ENCODE data around the gene FBP1. TPM values are rescaled to one million over a fixed set of nuclear protein-coding genes. Genes with fewer than 3 reads are reported as not detected.

FBP1 gene
- total RNA-seq, 2 experiments from 2014 or later, result 0.62 to 0.68 TPM

DNA sequence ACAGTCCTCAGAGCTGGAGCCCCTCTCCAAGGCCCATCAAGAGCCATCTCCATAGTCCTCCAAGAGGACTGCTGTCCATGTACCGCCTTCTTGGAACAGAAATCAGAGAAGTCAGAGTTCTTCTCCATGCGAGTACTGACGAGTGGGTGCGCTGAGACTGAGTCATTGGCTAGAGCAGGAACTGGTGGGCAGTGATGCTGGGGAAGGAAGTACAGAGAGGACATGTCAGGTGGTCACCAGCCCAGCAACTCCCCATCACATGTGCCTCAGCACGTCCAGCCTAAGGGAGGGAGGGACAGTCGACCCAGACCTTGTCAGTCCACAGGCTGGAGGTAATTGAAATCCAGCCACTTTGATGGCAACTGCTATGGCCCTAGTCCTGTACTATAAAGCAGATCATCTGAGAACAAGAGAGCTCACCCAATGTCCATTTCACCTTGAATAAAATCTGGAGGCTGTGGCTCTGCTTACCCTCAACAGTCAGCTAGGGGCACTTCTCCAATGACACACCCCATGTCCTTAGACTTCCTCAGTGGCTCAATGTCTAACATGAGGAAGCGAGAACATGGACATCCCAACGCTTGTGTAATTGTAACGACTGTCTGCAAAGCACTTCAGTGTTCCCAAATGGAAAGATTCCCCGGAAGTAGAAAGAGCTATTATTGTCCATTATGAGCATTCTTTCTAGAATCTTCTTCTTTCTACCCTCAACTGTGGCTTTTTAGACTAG lies 15.0 kb upstream of the FBP1 start:
- intact Hi-C loops (cut with micrococcal nuclease), result no loop called here
- CTCF ChIA-PET, result interaction anchor here (1.9 kb wide), 1 partner anchor 473 kb away, joined by 5 read pairs; no protein-coding TSS in a partner anchor
- Mint-ChIP-seq H3K36me3 (no peaks in the 10 kb centered on the region), H3K4me1 (ENCODE audit: low read depth) (peaks cover 15% of the 10 kb centered on the region), H3K4me3 (no peak overlapping the region), H3K27ac (no peak overlapping the region), H3K9me3 (no peaks in the 10 kb centered on the region), H3K27me3 (peaks cover 4% of the 10 kb centered on the region)
- DNase-seq, result peak; percentile 10
- POLR2A ChIA-PET, result no interaction called here

DNA sequence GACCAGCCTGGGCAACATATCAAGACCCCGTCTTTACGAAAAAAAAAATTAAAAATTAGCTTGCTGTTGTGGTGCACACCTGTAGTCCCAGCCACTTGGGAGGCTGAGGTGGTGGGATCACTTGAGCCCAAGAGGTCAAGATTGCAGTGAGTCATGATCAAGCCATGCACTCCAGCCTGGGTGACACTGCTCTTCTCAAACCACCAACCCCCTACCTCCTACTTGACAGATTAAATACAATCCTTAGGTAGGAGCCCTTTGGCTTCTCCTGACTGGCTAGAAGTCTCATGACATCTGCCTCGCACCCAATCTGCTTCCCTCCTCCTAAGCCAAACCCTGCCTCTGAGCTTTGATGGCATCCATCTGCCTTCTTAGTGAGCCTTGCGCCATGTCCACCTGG lies 11.6 kb upstream of the FBP1 start:
- no peaks in the 10 kb centered on the region for H3K9me3 Mint-ChIP-seq
- POLR2A ChIA-PET, result no interaction called here
- H3K27me3 Mint-ChIP-seq, result peaks cover 4% of the 10 kb centered on the region
- no peak overlapping the region for H3K4me3 Mint-ChIP-seq
- peaks cover 7% of the 10 kb centered on the region for H3K4me1 Mint-ChIP-seq (ENCODE audit: low read depth)
- H3K27ac Mint-ChIP-seq, result no peak overlapping the region
- no peaks in the 10 kb centered on the region for H3K36me3 Mint-ChIP-seq
- no peak for DNase-seq
- CTCF ChIA-PET, result no interaction called here
- intact Hi-C loops (cut with micrococcal nuclease), result no loop called here

DNA sequence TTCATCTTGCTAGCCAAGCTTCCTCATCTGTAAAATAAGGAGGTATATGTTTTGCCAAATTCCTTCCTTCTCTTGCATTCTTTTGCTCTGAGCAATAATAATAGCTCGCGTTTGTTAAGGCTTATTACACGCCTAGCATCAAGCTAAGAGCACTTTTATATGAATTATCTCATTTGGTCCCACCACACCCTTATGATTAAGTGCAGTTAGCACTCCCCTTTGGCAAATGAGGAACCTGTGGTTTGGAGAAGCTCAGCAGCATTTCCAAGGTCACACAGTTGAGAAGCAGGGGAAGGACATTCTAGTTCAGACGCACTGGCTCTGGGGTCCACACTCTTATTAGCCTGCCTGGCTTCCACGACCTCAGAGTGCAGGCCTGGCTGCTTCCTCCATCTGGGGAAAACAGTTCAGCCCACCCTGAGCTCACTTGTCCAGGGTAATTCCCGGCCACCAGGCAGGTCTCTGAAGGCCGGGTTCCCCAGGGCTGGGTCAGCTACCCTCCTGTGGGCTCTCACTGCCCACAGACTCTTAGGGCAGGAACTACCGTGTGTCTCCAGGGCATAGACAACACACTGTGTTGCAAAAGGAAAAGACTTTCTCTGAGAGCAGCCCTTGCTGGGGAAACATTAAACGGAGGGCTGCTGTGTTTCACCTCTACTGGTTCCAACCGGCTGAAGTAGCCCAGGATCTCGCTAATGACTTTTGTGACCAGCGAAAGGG lies 9.9 kb upstream of the FBP1 start:
- Mint-ChIP-seq H3K9me3 (no peaks in the 10 kb centered on the region), H3K36me3 (no peaks in the 10 kb centered on the region), H3K4me1 (ENCODE audit: low read depth) (peaks cover 2% of the 10 kb centered on the region), H3K4me3 (no peak overlapping the region), H3K27ac (no peak overlapping the region), H3K27me3 (peaks cover 4% of the 10 kb centered on the region)
- no peak for DNase-seq
- CTCF ChIA-PET, result interaction anchor here (1.3 kb wide), 1 partner anchor 477 kb away, joined by 3 read pairs; no protein-coding TSS in a partner anchor
- POLR2A ChIA-PET, result no interaction called here
- intact Hi-C loops (cut with micrococcal nuclease), result no loop called here

DNA sequence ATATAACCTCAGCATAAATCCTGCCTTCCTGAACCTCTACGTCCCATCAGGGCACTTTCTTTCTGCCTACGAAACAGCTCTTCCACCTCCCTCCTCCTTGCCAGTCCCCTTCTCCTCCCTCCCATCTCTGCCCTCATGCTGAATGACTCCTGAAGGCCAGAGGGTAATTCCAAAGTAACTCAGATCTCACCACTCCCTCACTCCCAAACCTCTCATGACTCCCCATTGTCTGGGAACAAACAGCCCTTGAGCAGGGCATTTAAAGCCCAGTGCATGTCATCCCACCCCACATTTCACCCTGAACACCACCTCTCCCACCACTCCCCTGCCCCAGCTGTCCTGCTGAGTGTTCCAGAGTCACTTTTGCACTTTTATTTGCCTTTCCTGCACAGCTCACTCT lies 8.9 kb upstream of the FBP1 start:
- Mint-ChIP-seq H3K27me3 (peaks cover 4% of the 10 kb centered on the region), H3K36me3 (no peaks in the 10 kb centered on the region), H3K9me3 (no peaks in the 10 kb centered on the region), H3K4me1 (ENCODE audit: low read depth) (no peaks in the 10 kb centered on the region), H3K27ac (no peak overlapping the region), H3K4me3 (no peak overlapping the region)
- ChIA-PET CTCF (interaction anchor here (1.3 kb wide), 1 partner anchor 478 kb away, joined by 3 read pairs; no protein-coding TSS in a partner anchor), POLR2A (no interaction called here)
- DNase-seq, result no peak
- intact Hi-C loops (cut with micrococcal nuclease), result no loop called here

DNA sequence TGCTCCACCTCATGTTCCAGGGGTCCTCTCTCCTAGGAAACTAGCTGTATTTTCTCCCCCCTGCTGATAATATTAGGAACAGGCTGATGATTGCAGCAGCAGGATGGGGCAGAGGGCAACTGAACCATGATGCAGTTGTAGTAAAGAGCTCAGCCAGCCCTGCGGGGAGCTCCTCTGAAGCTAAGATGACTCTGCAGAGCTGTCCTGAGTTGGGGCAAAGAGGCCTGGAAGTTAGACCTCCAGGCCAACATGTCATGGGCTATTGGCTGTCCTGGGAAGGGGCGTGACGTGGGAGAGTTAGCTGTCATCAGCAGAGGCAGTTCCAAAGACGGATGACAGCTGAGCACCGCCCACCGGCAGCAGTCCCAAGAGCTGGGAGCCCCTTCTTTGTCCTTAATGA lies 6.6 kb upstream of the FBP1 start:
- CTCF ChIA-PET, result interaction anchor here (1.9 kb wide), 1 partner anchor 24 kb away, joined by 4 read pairs; no protein-coding TSS in a partner anchor
- H3K27ac Mint-ChIP-seq, result no peak overlapping the region
- no peak for DNase-seq
- intact Hi-C loops (cut with micrococcal nuclease), result no loop called here
- POLR2A ChIA-PET, result no interaction called here
- H3K27me3 Mint-ChIP-seq, result no peaks in the 10 kb centered on the region
- H3K9me3 Mint-ChIP-seq, result no peaks in the 10 kb centered on the region
- no peak overlapping the region for H3K4me3 Mint-ChIP-seq
- no peaks in the 10 kb centered on the region for H3K4me1 Mint-ChIP-seq (ENCODE audit: low read depth)
- H3K36me3 Mint-ChIP-seq, result no peaks in the 10 kb centered on the region

DNA sequence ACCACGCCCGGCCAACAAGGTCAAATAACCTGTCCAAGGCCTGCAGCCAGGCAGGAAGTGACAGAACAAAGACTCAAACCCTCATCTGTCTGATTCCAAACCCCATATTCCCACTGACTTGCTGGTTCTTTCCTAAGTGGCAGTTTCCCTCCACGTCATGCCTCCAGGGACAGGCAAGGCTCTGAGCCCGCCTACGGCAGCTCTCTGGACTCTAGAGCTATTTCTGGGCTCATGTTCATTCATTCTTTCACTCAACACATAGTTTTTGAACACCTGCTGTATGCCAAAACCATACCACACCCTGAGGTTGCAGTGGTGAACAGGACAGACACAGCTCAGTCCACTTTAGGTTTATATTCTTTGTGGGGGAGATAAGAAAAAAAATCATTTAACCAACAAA lies 5.2 kb upstream of the FBP1 start:
- intact Hi-C loops (cut with micrococcal nuclease), result no loop called here
- POLR2A ChIA-PET, result no interaction called here
- no peaks in the 10 kb centered on the region for H3K36me3 Mint-ChIP-seq

DNA sequence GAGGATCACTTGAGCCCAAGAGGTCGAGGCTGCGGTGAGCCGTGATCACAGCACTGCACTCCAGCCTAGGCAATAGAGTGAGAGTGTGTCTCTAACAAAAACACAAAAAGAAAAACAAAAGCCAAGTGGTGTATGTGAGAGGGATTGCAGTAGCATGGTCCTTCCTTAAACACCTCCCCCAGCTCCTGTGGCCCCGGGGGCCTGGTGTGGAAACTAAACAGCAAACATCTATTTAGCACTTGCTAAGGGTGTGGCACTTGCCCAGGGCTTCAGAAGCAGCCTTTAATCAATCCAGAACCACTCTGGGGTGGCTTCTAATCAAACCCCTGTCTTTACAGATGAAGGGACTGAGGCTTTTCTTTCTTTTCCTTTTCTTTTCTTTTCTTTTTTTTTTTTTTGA lies 4.4 kb upstream of the FBP1 start:
- Mint-ChIP-seq H3K9me3 (no peaks in the 10 kb centered on the region), H3K27ac (no peak overlapping the region), H3K4me1 (ENCODE audit: low read depth) (peaks cover 11% of the 10 kb centered on the region), H3K27me3 (peaks cover under 1% of the 10 kb centered on the region), H3K36me3 (no peaks in the 10 kb centered on the region), H3K4me3 (no peak overlapping the region)
- no peak for DNase-seq
- POLR2A ChIA-PET, result no interaction called here
- CTCF ChIA-PET, result no interaction called here
- intact Hi-C loops (cut with micrococcal nuclease), result no loop called here

More for the DNA sequence above, 5.2 kb upstream of the FBP1 start:
- CTCF ChIA-PET, result interaction anchor here (0.6 to 1.9 kb wide), 2 partner anchors 25 to 699 kb away, joined by 3 to 4 read pairs; no protein-coding TSS in a partner anchor
- Mint-ChIP-seq H3K9me3 (no peaks in the 10 kb centered on the region), H3K27ac (no peak overlapping the region), H3K4me1 (ENCODE audit: low read depth) (peaks cover 6% of the 10 kb centered on the region), H3K4me3 (no peak overlapping the region), H3K27me3 (no peaks in the 10 kb centered on the region)
- DNase-seq, result no peak

DNA sequence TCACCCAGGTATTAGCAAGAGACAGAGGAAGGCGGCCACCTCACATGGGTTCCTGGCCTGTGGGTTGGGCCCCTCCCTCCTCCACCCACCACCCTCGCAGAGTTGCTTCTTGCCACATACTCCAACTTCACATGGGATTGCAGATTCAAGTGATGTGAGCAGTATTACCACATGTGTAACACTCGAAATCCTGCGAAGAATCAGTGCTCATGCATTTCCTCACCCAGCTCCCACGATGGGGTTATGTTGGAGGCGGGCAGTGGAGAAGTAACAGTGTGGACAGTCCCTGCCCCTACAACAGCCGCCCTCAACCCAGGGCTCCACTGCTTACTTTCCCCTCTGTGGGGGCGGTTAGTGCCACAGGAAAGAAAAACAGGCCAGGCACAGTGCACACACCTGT lies 3.9 kb upstream of the FBP1 start:
- peaks cover 16% of the 10 kb centered on the region for H3K4me1 Mint-ChIP-seq (ENCODE audit: low read depth)
- no peak overlapping the region for H3K4me3 Mint-ChIP-seq
- H3K27ac Mint-ChIP-seq, result no peak overlapping the region
- no peaks in the 10 kb centered on the region for H3K9me3 Mint-ChIP-seq
- ChIA-PET CTCF (no interaction called here), POLR2A (no interaction called here)
- H3K27me3 Mint-ChIP-seq, result peaks cover 4% of the 10 kb centered on the region
- intact Hi-C loops (cut with micrococcal nuclease), result no loop called here
- no peak for DNase-seq
- no peaks in the 10 kb centered on the region for H3K36me3 Mint-ChIP-seq

DNA sequence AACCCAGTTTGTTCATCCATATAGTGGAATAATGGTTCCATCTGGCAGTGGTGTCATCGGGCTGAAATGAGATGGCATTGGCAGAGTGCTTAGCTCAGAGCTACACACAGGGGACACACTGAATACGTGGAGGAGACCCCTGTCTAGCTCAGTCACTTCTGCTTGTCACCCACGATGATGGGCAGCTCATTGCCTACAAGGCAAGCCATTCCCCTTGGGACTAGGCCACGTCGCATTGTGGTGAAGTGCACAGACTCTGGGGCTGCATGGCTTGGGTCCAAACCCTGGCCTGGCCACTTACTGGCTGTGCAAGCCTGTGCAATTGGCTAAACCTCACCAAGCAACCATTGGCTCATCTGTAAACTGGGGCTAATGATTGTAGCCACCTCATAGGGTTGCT lies 3.2 kb upstream of the FBP1 start:
- ChIA-PET CTCF (no interaction called here), POLR2A (no interaction called here)
- Mint-ChIP-seq H3K27me3 (peaks cover 5% of the 10 kb centered on the region), H3K9me3 (no peaks in the 10 kb centered on the region), H3K4me3 (no peak overlapping the region), H3K4me1 (ENCODE audit: low read depth) (peaks cover 18% of the 10 kb centered on the region), H3K36me3 (no peaks in the 10 kb centered on the region), H3K27ac (no peak overlapping the region)
- no peak for DNase-seq
- intact Hi-C loops (cut with micrococcal nuclease), result no loop called here

DNA sequence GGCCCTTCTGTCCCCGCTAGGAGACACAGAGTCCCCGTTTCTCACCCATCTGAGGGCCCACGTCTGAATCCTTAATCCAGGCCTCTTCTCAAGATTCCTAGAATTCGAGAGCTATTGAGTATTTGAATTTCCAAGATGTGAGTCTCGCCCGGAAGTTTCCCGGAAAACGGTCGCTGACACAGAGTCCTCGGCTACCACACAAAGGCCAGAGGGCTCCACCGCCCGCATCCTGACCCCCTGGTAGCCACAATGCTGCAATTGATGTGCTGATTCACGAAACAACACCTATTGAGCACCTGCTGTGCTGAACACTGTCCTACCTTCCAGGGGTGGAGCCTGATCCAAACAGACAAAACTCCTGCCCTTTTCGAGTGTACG lies 670 bp upstream of the FBP1 start:
- intact Hi-C loops (cut with micrococcal nuclease), result no loop called here
- Mint-ChIP-seq H3K27ac (no peak overlapping the region), H3K9me3 (no peaks in the 10 kb centered on the region), H3K36me3 (no peaks in the 10 kb centered on the region), H3K27me3 (peaks cover 5% of the 10 kb centered on the region), H3K4me3 (peak overlapping the region; percentile 83), H3K4me1 (ENCODE audit: low read depth) (peaks cover 18% of the 10 kb centered on the region)
- CTCF ChIA-PET, result no interaction called here
- POLR2A ChIA-PET, result no interaction called here
- DNase-seq, result no peak

DNA sequence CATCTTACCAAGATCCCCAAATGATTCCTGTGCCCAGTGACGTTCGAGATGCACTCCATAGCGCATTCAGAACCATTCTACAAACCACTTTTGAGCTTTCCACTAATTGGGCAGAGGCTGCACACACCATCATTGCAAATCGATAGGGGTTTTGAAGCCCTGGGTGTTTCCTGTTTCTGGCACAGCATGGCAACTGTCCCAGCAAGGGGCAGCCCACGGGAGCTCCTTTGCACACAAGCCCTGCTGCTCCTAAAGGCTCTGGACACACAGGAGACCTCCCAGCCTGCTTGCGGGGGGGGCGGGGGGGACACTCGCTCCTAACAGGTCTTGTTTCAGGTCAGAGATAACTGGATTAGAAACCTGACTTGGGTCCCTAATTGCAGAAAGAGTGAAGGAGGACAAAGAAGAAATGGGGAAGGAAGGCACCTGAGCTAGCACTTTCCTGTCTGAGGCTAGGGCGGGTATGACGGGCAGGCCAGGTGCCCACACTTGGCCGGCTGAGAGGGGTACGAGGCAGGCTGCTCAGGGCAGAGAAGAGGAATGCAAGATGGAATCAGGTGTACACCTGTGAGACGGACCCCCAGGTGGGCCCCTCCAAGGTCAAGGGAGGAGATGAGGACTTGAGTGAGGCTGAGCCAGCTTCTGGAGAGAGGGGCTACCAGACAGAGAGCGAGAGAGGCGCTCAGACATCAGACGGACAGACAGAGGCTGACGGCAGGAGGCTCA lies 820 bp downstream of the FBP1 start:
- ChIA-PET CTCF (interaction anchor here (1.1 kb wide), 1 partner anchor 12 kb away, joined by 3 read pairs; no protein-coding TSS in a partner anchor), POLR2A (no interaction called here)
- peaks cover 5% of the 10 kb centered on the region for H3K27me3 Mint-ChIP-seq
- no peaks in the 10 kb centered on the region for H3K9me3 Mint-ChIP-seq
- peak overlapping the region; percentile 83 for H3K4me3 Mint-ChIP-seq
- intact Hi-C loops (cut with micrococcal nuclease), result no loop called here
- no peak overlapping the region for H3K27ac Mint-ChIP-seq
- H3K36me3 Mint-ChIP-seq, result no peaks in the 10 kb centered on the region
- peaks cover 18% of the 10 kb centered on the region for H3K4me1 Mint-ChIP-seq (ENCODE audit: low read depth)
- DNase-seq, result no peak

DNA sequence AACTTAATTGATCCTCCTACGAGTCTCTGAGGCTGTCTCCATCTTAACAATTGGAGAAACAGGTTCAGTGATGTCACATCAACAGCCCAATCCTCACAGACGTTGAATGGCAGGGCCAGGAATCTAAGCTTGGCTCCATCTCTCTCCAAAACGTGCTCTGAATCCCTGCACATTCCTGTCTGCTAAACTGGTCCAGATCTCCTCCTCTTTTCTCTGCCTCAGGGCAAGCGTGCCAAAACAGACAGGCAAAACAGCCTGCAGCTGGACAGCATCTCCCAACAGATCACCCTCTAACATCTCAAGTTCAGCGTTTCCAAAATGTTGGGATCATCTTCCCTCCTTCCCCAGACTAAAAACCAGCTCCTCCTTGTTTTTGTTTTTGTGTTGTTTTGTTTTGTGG lies 6.6 kb downstream of the FBP1 start:
- Mint-ChIP-seq H3K27me3 (no peaks in the 10 kb centered on the region), H3K36me3 (no peaks in the 10 kb centered on the region), H3K9me3 (no peaks in the 10 kb centered on the region), H3K4me1 (ENCODE audit: low read depth) (no peaks in the 10 kb centered on the region), H3K27ac (no peak overlapping the region), H3K4me3 (no peak overlapping the region)
- ChIA-PET CTCF (interaction anchor here (1.3 kb wide), 1 partner anchor 10 kb away, joined by 3 read pairs; no protein-coding TSS in a partner anchor), POLR2A (no interaction called here)
- intact Hi-C loops (cut with micrococcal nuclease), result no loop called here
- no peak for DNase-seq

Data from activated CD4-positive, alpha-beta memory T cell treated with anti-CD3 and anti-CD28 coated beads for 36 hours (primary cell).